NCI-H1436 treated with DMSO at 0.1 percent for 48 hours (cell line): ENCODE measurements around the gene MGA.

ENCODE experiments used
- DNase-seq: peaks from one replicate; lab custom pipeline; 2025; lab: John Stamatoyannopoulos, UW

MGA gene

GRCh38 chr15:41660235-41661077 lies at the start of gene MGA:
MGA (plus strand) TSS chr15:41660405.
- DNase-seq, result peak; percentile 77

DNA sequence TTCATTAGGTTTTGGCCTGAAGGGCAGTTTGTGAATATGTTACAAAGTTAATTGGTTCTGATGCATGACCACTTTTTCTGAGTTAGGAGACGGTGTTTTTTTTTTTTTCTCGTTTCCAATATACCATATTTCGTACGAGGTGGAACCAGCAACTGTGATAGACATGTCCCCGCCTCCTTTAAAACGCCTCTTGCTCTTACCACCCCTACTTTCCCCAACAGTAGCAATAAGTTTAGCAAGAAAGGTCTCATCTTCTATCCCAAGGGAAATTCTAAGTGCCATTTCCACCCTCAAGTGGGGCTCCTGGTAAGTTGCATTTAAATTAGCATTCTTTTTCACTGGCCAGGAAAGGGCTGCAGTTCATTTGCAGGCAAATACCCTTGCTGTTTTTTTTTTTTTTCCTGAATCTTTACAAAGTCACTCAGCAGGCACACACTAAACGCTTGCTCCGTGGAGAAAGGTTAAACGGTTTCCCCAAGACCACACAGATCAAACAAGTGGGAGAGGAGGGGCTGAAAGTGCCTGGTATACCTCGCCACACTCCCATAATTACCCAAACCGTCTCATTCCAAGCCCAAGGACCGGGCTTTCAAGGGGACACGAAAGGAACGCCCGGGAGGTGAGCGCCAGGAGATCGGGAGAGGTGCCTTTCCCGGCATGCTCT lies 39.5 kb upstream of the MGA start:
- DNase-seq, result no peak

DNA sequence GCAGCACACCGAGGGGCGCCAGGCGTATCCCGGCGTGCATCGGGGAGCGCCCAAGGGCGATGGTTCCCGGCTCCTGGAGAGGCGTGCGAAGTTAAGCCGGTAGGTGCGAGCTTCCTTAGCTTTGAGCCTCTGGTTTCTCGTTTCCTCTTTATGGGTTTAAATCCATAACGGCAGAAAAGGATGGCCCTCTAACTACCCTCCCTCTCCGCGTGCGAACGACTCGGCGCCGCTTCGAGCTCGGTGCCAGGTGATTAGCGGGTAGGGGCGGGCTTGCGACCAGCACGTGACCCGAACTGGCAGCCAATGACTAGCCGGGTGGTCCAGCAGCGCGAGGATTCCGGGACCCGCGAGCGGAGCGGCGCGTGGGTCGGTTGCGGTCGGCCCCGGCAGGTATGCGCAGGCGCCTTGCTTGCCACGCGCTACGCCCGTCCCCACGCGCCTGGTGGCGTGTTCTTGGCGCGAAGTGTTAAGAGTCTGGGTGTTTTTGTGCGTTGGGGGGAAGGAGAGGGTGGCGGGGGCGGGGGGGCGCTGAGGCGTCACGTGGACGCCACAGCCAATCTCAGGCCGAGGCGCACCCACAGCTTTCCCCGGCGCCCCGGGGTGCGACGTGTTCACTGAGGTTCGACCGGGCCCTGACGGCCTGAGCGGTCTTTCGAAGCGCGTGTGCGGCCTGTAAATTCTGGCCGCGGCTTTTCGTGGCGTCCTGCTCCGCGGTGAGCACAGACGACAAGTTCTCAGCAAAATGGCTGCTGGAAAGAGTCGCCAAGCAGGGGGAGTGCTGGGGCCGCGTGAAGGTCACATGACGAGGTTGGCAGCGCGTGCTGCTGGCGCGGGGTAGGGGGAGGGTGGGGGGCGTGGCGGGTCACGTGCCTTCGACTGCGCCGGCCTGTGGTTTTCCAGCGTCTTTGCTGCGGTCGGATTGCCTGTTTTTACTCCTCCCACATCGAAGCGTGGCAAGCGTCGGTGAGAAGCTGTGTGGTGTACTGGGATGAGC lies 38.7 kb upstream of the MGA start:
- peak; percentile 28 for DNase-seq

DNA sequence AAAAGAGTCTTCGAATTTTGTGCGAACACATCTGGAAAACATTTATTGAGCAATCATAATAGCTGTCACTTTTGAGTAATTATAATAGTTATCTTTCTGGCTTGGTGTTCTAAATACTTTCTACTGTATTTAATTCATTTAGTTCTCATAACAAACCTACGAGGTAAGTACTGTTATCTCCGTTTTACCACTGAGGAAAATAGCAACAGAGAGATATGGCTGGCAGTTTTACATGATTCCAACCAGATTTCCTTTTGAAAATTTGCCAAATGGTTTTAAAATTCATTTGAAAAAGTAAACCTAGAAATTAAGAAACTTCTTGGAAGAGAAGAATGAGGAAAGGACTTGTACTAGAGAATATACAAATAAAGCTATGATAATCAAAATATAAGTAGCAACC lies 37.3 kb upstream of the MGA start:
- no peak for DNase-seq

GRCh38 chr15:41627203-41627602 lies 33.0 kb upstream of the MGA start:
- no peak for DNase-seq

- no peak for DNase-seq
These were observed 30.7 kb upstream of the MGA start for GRCh38 chr15:41629463-41629862.

GRCh38 chr15:41629883-41630282 lies 30.3 kb upstream of the MGA start:
- DNase-seq, result no peak

DNA sequence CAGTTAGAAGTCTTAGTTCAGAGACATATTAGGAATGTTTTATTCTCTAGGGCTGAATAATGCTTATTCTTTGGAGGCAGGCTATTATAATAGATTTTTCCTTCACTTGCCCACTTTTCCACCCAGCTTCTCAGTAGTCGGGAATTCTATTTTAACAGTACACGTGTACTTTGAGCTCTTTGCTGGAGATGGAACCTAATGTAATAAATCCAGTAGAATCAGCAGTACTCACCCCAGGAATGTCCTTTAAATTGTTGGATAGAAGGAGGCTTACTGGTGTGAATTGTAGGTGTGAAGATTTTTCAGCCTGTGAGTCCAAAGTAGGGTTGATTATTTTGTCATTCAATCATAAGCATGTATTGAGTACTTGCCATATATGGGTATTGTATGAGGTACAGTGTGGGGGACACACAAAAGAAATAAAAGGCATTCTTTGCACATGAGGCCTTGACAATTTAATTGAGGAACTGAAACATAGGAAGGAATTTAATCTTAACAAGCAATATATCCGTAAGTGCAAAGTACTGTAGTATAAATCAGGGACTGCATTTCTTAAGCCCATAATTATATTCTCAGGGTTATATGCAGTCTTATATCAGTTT lies 29.5 kb upstream of the MGA start:
- no peak for DNase-seq

GRCh38 chr15:41631880-41632470 lies 28.2 kb upstream of the MGA start:
- no peak for DNase-seq

- no peak for DNase-seq
These were observed 26.6 kb upstream of the MGA start for GRCh38 chr15:41633609-41634008.

GRCh38 chr15:41634072-41634626 lies 26.1 kb upstream of the MGA start:
- DNase-seq, result no peak

DNA sequence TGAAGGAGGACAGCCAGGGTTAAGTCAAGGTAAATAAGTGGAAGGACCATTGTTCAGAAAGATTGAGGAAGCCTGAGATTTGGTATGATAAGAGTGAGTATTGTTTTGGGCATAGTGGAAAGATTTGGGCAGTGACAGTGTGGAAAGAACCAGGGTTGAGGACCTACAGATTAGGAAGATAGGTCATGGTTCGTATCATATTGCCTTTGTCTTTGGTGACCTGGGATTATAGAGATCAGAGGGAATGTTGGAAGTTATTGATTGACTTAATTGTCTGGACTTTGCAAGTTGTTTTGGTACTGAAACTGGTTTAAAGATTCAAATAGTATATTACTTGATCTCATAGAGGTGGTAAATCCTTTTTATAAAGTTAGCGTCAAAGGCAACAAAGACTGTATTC lies 23.1 kb upstream of the MGA start:
- DNase-seq, result no peak

DNA sequence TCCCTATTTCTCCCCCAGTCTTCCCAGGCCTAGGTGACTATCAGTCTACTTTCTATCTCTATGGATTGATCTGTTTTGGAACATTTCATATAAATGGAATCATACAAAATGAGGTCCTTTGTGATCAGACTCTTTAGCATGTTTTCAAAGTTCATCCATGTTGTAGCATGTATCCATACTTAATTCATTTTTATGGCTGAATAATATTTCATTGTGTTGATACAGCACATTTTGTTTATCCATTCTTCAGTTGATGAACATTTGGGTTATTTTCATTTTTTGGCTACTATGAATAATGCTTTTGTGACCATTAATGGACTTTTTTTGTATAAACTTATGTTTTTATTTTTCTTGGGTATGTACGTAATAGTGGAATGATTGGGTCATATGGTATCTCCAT lies 19.2 kb upstream of the MGA start:
- no peak for DNase-seq

DNA sequence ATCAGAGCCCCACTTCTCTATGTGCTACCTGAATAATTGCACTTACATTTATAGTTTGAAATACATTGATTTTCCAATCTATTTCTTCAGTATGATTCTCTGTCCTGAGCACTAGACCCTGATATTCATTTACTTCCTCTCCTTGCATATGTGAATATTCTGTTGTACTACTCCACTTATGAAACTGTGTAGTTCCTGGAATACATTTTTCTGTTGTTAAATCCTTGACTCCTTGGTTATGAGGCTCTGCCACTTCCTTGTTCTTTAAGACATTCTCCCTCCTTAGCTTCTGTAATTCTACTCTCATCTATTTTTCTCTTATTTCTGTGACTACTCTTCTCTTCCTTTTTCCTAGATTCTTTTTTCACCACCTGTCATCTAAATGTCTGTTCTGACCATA lies 12.9 kb upstream of the MGA start:
- DNase-seq, result no peak

- no peak for DNase-seq
These were observed 12.1 kb upstream of the MGA start for GRCh38 chr15:41648097-41648496.

DNA sequence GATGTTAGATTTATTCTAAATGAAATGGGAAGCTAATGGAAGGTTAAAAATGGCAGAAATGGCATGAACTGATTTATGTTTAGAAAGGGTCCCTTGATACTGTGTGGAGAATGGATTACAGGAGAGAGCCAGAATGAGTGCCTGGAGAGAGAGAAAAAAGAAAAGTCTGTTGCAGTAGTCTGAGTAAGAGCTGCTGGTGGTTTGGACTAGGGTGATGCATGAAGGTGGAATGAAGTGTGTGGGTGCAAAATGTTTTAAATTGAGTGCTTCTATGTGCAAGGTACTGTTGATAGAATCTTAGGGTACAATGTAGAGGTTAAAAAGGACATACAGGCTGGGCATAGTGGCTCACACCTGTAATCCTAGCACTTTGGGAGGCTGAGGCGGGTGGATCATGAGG lies 11.4 kb upstream of the MGA start:
- DNase-seq, result no peak

DNA sequence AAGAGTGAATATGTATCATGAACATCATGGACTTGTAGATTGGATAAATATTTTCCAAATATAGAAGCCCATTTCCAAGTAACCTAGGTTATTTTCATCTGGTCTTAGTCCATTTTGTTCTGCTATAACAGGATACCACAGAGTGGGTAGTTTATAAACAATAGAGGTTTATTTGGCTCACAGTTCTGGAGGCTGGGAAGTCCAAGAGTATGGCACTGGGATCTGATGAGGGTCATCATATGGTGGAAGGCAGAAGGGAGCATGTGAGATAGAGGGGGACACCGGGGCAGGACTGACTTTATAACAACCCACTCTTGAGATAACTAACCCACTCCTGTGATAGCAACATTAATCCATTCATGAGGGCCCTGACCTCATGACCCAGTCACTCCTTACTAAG lies 9.4 kb upstream of the MGA start:
- no peak for DNase-seq

DNA sequence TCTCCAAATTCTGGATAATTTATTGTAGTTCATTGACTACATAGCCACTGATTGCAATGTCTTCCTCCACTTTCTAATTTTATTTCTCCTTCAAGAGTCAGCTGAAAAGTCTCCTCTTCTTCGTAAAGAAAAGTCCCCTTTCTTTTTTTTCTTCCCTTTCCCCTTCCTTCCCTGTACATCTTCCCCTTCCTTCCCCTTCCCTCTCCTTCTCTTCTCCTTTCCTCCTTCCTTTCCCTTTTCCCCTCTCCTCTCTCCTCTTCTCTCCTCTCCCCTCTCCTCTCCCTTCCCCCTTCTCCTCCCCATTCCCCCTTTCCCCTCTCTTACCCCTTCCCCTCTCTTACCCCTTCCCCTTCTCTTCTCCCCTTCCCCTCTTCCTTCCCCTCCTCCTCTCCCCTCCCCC lies 8.8 kb upstream of the MGA start:
- DNase-seq, result no peak

- no peak for DNase-seq
These were observed 6.4 kb upstream of the MGA start for GRCh38 chr15:41653760-41654159.

DNA sequence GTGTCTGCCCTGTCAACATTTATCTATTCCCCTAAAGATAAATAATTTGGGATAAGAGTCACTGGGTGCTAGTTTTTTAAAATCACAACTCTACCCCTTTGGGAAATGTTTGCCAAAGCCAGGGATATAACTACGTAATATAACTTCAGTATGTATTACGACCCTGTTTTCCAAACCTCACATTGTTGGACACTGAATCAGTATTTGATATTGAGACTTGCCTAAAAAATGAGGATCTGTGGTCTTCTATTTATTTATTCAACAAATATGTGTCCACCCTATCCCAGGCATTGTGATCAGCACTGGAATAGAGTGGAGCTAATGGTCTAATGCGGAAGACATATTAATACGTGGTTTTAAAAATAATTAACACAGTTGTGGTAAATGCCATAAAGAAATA lies 4.5 kb upstream of the MGA start:
- DNase-seq, result no peak

- DNase-seq, result no peak
These were observed 4.0 kb upstream of the MGA start for GRCh38 chr15:41656188-41656587.
